GM18951 (cell line): ENCODE data around the gene MPP1.

Source experiments
- POLR2A ChIP-seq: IDR thresholded peaks from 4 replicates; pipeline ENCODE4 v1.6.1; 2011; ENCODE audit warnings: mild to moderate bottlenecking; ENCODE audit not compliant: insufficient read length, insufficient read depth; ENCODE audit errors: extremely low read depth
- in situ Hi-C: fragments of 300-500 bp; cut with MboI; formaldehyde crosslinking; loops from one replicate; pipeline ENCODE4 v1.12.0; 2022; ENCODE audit warnings: low sequenced_read_pairs, mixed read lengths, inconsistent platforms; ENCODE audit not compliant: unreplicated experiment

MPP1 gene

GRCh38 chrX:154729439-154729838 lies 75.8 kb downstream of the MPP1 start:
- in situ Hi-C loops = no loop called here
- no peak for TF ChIP-seq POLR2A
